CD4-positive, alpha-beta T cell (primary cell): Measurements from ENCODE around the gene ARL15. TPM values are rescaled to one million over a fixed set of nuclear protein-coding genes. Genes with fewer than 3 reads are reported as not detected.

ENCODE experiments used
- ATAC-seq: fragments of 200-7000 bp; cut with Tn5 transposase; one replicate; pipeline ENCODE4 v1.10.0; 2022; ENCODE audit warnings: mild to moderate bottlenecking; ENCODE audit not compliant: poor library complexity
- CTCF ChIA-PET: fragments of 350-600 bp; sonication (Branson Sonifier 250); formaldehyde crosslinking; loops from one replicate; lab custom pipeline; 2021; ENCODE audit warnings: antibody characterized with exemption, inconsistent platforms; lab: Charles Lee
- POLR2A ChIA-PET: fragments of 350-600 bp; sonication (Branson Sonifier 250); formaldehyde crosslinking; loops from one replicate; lab custom pipeline; 2021; ENCODE audit warnings: antibody characterized with exemption, inconsistent platforms; lab: Charles Lee
- DNase-seq, 14 experiments: peaks; one replicate each; pipeline ENCODE4 v3.0.0-alpha.2; 2013 to 2020; ENCODE audit warnings: mixed read lengths in 2 of 14
- H3K27ac ChIP-seq, 2 donors: one replicate each; pipeline versions ENCODE4 v1.5.1 to v1.7.0; 2013; ENCODE audit warnings: low read length in 2 of 2, low read depth in 1 of 2, mild to moderate bottlenecking in 1 of 2
- H3K27me3 ChIP-seq, 2 experiments: 1 replicate in 1 of 2; 2 replicates in 1 of 2; pipeline versions ENCODE4 v1.6.1 to v1.7.0; 2013; ENCODE audit warnings: low read length in 2 of 2, control low read depth in 1 of 2, mild to moderate bottlenecking in 1 of 2, moderate library complexity in 1 of 2; ENCODE audit not compliant: insufficient read depth in 2 of 2, control insufficient read depth in 1 of 2
- H3K36me3 ChIP-seq: one replicate; pipeline ENCODE4 v1.6.1; 2013; ENCODE audit warnings: low read length, control low read depth; ENCODE audit not compliant: insufficient read depth
- H3K4me1 ChIP-seq: one replicate; pipeline ENCODE4 v1.6.1; 2013; ENCODE audit warnings: low read length, control low read depth; ENCODE audit not compliant: insufficient read depth
- H3K4me3 ChIP-seq: one replicate; pipeline ENCODE4 v1.5.1; 2013; ENCODE audit warnings: mild to moderate bottlenecking, low read length, moderate library complexity
- H3K9me3 ChIP-seq, 2 experiments: 1 replicate in 1 of 2; 2 replicates in 1 of 2; pipeline versions ENCODE4 v1.6.1 to v1.7.0; 2013; ENCODE audit warnings: low read length in 2 of 2, mild to moderate bottlenecking in 2 of 2, control low read depth in 1 of 2, moderate library complexity in 1 of 2; ENCODE audit not compliant: control insufficient read depth in 1 of 2, insufficient read depth in 1 of 2
- H3K27ac Mint-ChIP-seq: one replicate; pipeline ENCODE4 v1.8.0; 2020; ENCODE audit warnings: mixed read lengths
- H3K27me3 Mint-ChIP-seq: one replicate; pipeline ENCODE4 v1.8.0; 2021; ENCODE audit warnings: mixed read lengths
- H3K36me3 Mint-ChIP-seq: one replicate; pipeline ENCODE4 v1.8.0; 2021; ENCODE audit warnings: low read depth, mixed read lengths
- H3K4me1 Mint-ChIP-seq: one replicate; pipeline ENCODE4 v1.8.0; 2021; ENCODE audit warnings: low read depth, mixed read lengths
- H3K4me3 Mint-ChIP-seq: one replicate; pipeline ENCODE4 v1.8.0; 2020; ENCODE audit warnings: mild to moderate bottlenecking, mixed read lengths
- H3K9me3 Mint-ChIP-seq: one replicate; pipeline ENCODE4 v1.8.0; 2020; ENCODE audit warnings: mixed read lengths
- intact Hi-C, 2 experiments: fragments of 100-400 bp; cut with DNase I in 1 of 2; cut with micrococcal nuclease in 1 of 2; formaldehyde crosslinking; loops; one replicate each; pipeline versions ENCODE4 v1.15.1 to v1.9.0; 2023 to 2025; cut with DNase I, micrococcal nuclease
- total RNA-seq, 174 experiments: library from RNA in 2 of 174; stranded (reverse) in 2 of 174; gene quantifications; one replicate each; pipeline ENCODE4 v1.2.3 and lab custom pipeline; 2021 to 2026
- TF ChIP-seq, protein P1 (sequence below): fragments of 200-600 bp; IDR thresholded peaks from one replicate; pipeline ENCODE4 v1.8.0; 2022; ENCODE audit warnings: antibody characterized with exemption, mild to moderate bottlenecking

ARL15 gene
- total RNA-seq, 2 experiments from 2014 or later, result 9.1 to 10.6 TPM

DNA sequence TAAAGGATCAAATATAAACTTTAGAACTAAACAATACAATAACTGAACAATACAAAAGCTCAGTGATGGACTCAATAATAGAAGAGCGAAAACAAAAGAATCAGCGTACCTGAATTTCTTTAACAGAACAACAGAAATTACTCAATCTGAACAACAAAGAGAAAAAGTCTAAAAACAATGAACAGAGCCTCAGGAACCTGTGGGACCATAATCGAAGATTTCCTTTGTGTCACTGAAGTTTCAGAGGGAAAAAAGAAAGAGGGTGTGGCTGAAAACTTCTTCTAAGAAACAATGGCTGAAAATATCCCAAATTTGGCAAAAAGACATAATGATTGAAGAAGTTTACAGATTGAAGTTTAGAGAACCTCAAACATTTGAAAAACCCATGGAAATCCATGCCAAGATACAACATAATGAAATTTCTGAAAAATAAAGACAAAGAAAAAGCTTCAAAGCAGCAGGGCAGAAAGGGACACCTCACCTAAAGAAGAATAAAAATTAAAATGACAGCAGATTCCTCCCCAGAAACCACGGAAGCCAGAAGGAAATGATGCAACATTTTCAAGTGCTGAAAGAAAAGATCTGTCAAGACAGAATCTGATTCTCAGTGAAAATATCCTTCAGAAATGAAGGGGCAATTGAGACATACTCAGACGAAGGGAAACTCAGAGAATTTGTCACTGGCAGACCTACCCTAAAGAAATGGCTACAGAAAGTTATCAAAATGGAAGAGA, 288.8 kb downstream of the ARL15 start:
- no peaks in the 10 kb centered on the region for H3K36me3 ChIP-seq
- no peaks in the 10 kb centered on the region for H3K9me3 ChIP-seq
- Mint-ChIP-seq H3K4me3 (no peak overlapping the region), H3K9me3 (no peaks in the 10 kb centered on the region), H3K4me1 (peaks cover 31% of the 10 kb centered on the region), H3K36me3 (peaks cover 15% of the 10 kb centered on the region), H3K27me3 (no peaks in the 10 kb centered on the region), H3K27ac (no peak overlapping the region)
- DNase-seq (no peak), ATAC-seq (no peak)
- ChIA-PET CTCF (no interaction called here), POLR2A (no interaction called here)
- no peak overlapping the region for H3K4me3 ChIP-seq
- peaks cover 5% of the 10 kb centered on the region for H3K4me1 ChIP-seq
- H3K27ac ChIP-seq, result no peak overlapping the region
- H3K27me3 ChIP-seq, result no peaks in the 10 kb centered on the region
- TF ChIP-seq, protein P1, sequence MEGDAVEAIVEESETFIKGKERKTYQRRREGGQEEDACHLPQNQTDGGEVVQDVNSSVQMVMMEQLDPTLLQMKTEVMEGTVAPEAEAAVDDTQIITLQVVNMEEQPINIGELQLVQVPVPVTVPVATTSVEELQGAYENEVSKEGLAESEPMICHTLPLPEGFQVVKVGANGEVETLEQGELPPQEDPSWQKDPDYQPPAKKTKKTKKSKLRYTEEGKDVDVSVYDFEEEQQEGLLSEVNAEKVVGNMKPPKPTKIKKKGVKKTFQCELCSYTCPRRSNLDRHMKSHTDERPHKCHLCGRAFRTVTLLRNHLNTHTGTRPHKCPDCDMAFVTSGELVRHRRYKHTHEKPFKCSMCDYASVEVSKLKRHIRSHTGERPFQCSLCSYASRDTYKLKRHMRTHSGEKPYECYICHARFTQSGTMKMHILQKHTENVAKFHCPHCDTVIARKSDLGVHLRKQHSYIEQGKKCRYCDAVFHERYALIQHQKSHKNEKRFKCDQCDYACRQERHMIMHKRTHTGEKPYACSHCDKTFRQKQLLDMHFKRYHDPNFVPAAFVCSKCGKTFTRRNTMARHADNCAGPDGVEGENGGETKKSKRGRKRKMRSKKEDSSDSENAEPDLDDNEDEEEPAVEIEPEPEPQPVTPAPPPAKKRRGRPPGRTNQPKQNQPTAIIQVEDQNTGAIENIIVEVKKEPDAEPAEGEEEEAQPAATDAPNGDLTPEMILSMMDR, result no peak
- intact Hi-C loops, result no loop called here

DNA sequence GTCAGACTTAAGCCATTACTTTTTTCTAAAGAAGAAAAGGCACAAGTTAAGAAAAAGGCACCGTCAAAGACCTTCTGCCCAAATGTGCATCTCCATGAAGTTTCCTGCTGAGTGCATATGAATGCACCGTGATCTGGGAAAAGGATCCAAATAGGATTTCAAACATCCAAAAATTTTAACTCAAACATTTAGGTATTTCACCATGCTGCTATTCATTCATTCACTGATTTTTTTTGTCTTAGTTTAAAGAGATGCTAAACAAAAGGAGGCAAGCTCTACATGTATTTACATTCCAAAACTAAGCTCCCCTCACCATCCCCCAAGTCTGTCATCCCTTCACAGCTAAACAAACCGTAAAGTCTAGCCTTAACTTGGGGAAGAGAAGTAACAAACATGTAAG, 291.9 kb downstream of the ARL15 start:
- no peaks in the 10 kb centered on the region for H3K27me3 ChIP-seq
- no peak for DNase-seq
- H3K36me3 Mint-ChIP-seq, result peaks cover 41% of the 10 kb centered on the region
- peaks cover 5% of the 10 kb centered on the region for H3K4me1 ChIP-seq
- H3K27me3 Mint-ChIP-seq, result no peaks in the 10 kb centered on the region
- intact Hi-C loops, result no loop called here
- ATAC-seq, result no peak
- TF ChIP-seq, protein P1, result no peak
- peaks cover 23% of the 10 kb centered on the region for H3K4me1 Mint-ChIP-seq
- POLR2A ChIA-PET, result no interaction called here
- H3K9me3 Mint-ChIP-seq, result peaks cover 4% of the 10 kb centered on the region
- CTCF ChIA-PET, result no interaction called here
- no peaks in the 10 kb centered on the region for H3K36me3 ChIP-seq
- H3K27ac Mint-ChIP-seq, result no peak overlapping the region
- peaks cover 4 to 7% of the 10 kb centered on the region in 2 experiments for H3K9me3 ChIP-seq
- H3K27ac ChIP-seq, result no peak overlapping the region
- H3K4me3 Mint-ChIP-seq, result no peak overlapping the region
- H3K4me3 ChIP-seq, result no peak overlapping the region

DNA sequence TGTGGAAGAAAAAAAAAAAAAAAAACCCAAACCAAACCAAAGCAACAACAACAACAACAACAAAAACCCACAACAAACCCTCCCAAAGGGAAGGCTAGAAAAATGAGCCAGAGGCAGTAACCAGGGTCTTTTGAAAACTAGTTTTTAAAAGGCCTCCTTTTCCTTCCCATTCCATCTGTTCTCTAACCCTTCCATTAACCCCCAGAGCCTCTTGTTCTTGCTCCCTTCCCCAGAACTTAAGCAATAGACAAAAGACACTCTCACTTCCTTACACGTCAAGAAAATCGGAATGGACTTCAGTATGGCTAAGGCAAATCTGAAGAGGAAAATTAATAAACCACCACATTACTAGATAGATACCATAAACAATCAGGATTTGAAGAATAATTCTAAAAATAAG, 292.8 kb downstream of the ARL15 start:
- Mint-ChIP-seq H3K27ac (no peak overlapping the region), H3K4me1 (peaks cover 15% of the 10 kb centered on the region), H3K27me3 (no peaks in the 10 kb centered on the region), H3K4me3 (no peak overlapping the region), H3K9me3 (peaks cover 4% of the 10 kb centered on the region), H3K36me3 (peaks cover 45% of the 10 kb centered on the region)
- Histone ChIP-seq H3K27ac (no peak overlapping the region), H3K4me1 (peaks cover 5% of the 10 kb centered on the region), H3K9me3 (peaks cover 4 to 7% of the 10 kb centered on the region in 2 experiments), H3K27me3 (no peaks in the 10 kb centered on the region), H3K4me3 (no peak overlapping the region), H3K36me3 (no peaks in the 10 kb centered on the region)
- no peak for DNase-seq
- intact Hi-C loops, result no loop called here
- ChIA-PET CTCF (no interaction called here), POLR2A (no interaction called here)
- TF ChIP-seq, protein P1, result no peak
- ATAC-seq, result no peak
